Measurements from ENCODE around the gene ZNF334. TPM values are rescaled to one million over a fixed set of nuclear protein-coding genes. Genes with fewer than 3 reads are reported as not detected.

Gene ZNF334
- 9.9 TPM for polyA plus RNA-seq (2013, experiment 1 of 2)
- 11.0 TPM for polyA plus RNA-seq (2013, experiment 2 of 2)

DNA sequence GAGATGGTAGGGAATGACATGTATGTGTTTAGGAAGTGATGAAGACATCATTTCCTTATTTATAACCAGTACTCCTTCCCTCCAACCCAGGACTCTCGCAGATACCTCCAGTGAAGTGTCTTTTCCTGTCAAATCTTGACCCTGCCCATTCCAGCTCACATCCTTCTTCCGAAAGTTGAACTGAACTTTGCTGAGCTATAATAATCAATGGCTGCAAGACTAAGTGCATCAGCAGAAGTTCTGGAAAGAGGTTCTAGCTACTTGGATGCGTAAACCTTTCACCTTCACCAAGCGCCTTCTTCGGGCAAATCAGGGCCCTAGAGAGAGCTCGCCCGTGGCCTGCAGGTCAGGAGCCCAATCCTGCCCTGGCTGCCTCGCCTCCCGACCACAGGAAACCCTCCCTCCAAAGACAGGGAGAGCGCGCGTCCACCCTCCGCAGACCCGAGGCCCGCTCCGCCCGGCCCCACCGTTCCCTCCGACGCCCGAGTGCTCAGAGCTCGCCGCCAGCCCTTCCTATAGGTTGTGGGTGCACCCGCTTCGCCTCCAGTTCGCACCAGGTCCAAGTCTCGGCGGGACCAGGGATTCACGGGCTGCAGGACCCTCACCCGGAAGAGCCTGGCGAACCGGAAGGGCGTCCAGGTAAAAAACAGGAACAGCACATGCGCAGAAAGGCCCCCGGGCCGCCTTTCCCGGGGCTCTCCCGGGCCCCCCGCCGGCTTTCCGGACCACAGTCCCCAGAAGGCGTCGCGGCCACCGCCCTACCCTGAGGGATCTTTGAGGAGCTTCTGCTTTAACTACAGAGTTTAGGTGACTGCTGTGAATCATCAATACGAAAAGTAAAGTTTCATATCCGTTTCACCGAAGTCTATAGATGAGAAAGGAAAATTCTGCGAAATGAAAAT lies at the start of gene ZNF334:
ZNF334 (minus strand) TSS at position 617 of the 902 bp plus-strand sequence. CDS start 1,457 bp downstream, outside the sequence.
- Histone ChIP-seq H3K27me3 (ENCODE audit: insufficient read depth, low read length) (no peaks in the 10 kb centered on the region; the same call in 1 of the 2 replicates), H3K4me1 (ENCODE audit: insufficient read depth, low read length) (peaks cover 10% of the 10 kb centered on the region), H3K36me3 (ENCODE audit: insufficient read depth, low read length) (peaks cover 28% of the 10 kb centered on the region), H3K9ac (ENCODE audit: low read depth, low read length) (peak within 1 kb of the TSS; percentile 87), H3K4me3 (ENCODE audit: low read length) (peak within 1 kb of the TSS; percentile 84), H3K27ac (ENCODE audit: low read depth, low read length) (peak within 1 kb of the TSS; percentile 66), H3K9me3 (ENCODE audit: insufficient read depth, low read depth, low read length) (no peaks in the 10 kb centered on the region; the same call in 1 of the 2 replicates)
- WGBS: 3% methylated on average over 48 of the region's 49 CpGs

DNA sequence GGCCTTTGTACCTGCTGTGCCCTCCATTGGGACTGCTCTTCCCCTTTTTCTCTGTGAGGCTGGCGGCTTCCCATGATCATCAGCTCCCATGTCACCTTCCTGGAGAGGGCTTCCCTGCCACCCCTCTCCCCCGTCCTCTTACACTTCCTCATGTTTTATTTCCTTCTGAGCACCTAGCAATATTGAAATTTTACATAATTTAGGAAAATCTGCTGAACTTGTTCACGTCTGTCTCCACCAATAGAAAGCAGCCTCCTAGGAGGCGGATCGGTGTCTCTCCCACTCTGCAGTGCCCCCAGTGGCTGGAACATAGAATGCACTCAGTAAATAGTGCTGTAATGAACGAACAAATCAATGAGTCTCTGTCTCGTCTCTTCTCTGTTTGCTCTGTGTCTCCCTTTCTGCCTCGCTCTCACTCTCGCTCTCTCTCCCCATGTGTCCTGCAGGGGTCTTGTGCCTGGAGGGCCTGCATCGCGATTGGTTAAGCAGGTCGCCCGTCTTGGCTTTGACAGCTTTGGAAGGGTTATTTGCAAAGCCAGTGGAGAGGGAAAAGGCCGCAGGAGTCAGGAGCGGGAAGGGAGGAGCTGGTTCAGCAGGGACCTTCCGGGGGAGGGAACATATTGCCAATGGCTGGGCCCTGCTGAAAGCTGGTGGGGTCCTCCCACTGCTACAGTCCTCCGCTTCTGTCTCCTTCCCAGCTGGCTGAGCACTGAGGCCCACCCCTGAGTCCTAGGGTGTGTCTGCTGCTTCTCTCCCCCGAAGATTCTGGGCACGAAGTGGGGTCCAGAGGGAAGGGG lies 49.2 kb upstream of the ZNF334 start:
- 20% methylated on average over 19 of the region's 19 CpGs for WGBS
- Histone ChIP-seq H3K9me3 (ENCODE audit: insufficient read depth, low read depth, low read length) (no peaks in the 10 kb centered on the region), H3K4me1 (ENCODE audit: insufficient read depth, low read length) (peaks cover 19% of the 10 kb centered on the region), H3K27ac (ENCODE audit: low read depth, low read length) (peak overlapping the region; percentile 63), H3K4me3 (ENCODE audit: low read length) (peak overlapping the region; percentile 45), H3K9ac (ENCODE audit: low read depth, low read length) (peak overlapping the region; percentile 34; the same call in 1 of the 2 replicates), H3K27me3 (ENCODE audit: insufficient read depth, low read length) (no peaks in the 10 kb centered on the region), H3K36me3 (ENCODE audit: insufficient read depth, low read length) (no peaks in the 10 kb centered on the region)

DNA sequence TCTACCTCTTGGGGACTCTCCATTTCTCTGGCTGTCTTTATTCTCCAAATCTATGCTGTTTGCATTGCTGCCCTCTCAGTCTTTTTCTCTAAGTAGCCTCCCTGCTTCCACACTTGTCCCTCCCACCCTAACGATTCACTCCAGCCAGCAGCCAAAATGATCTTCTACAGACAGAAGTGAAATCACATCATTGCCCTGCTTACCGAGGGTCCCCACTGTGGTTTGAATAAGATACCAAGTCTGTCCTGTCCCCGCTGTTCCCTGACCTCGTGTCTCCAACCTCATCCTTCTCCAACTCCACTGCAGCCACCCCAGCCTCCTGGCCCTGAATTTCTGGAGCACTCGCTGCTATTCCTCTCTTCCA lies 48.6 kb upstream of the ZNF334 start:
- Histone ChIP-seq H3K4me3 (ENCODE audit: low read length) (peak overlapping the region; percentile 45), H3K27ac (ENCODE audit: low read depth, low read length) (0 out of 2 replicates have a peak overlapping the region, but pooled peaks have one; percentile 22)
- WGBS: 62% methylated on average over 5 of the region's 5 CpGs

DNA sequence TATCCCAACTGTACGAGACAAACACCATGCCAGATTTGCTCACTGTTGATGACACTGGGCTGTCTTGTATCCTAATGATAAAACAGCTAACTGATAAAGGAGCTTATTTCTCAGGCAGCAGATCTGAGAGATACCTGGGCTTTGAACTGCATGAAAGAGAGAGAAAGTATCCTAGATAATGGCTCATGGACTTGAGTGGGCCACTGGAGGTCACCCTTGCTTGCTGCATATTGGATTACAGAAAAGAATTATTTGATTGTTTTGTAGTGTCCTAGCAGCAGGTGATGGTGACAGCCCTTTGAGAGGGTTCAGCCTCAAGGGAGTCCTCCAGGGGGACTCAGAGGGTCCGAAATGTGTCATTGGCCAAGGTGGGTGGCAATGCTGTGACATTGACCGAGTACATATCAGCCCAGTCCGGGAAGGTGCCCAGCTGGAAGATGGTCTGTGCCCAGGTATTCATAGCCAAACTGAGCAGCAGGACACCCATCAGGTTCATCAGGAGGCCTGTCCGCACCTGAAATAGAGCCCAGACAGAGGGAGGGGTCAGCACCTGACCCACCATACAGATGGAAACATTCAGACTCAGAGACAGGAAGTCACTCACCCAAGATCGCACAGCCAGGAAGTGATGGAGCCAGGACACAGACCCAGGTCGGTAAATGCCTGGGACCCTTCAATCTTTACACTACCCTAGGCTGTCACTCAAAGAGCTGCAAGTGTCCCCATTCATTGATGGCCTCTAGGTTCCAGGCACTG lies 46.5 kb upstream of the ZNF334 start:
- WGBS: 93% methylated on average over 7 of the region's 7 CpGs
- H3K27me3 ChIP-seq (ENCODE audit: insufficient read depth, low read length): no peaks in the 10 kb centered on the region

More for the DNA sequence above, 48.6 kb upstream of the ZNF334 start:
- Histone ChIP-seq H3K9ac (ENCODE audit: low read depth, low read length) (no peak overlapping the region), H3K27me3 (ENCODE audit: insufficient read depth, low read length) (no peaks in the 10 kb centered on the region), H3K4me1 (ENCODE audit: insufficient read depth, low read length) (peaks cover 21% of the 10 kb centered on the region), H3K9me3 (ENCODE audit: insufficient read depth, low read depth, low read length) (no peaks in the 10 kb centered on the region), H3K36me3 (ENCODE audit: insufficient read depth, low read length) (no peaks in the 10 kb centered on the region)

DNA sequence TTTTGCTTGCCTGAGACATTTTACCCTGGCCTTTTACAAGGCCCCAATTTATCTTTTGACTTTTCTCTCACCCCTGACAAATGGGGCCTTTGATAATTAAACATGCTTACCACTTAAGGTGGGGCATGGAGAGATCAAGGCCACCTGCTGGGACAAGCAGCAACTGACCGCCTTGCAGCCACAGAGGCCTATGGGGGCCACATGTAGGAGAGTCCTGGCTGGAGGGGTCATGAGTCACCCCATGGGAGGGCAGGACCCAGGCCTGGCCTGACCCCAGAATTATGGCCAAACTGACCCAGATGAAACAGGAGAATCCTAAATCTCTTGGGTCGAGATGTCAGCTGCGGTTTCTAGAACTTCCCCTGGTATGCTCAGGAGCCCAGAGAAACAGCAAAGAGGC lies 45.6 kb upstream of the ZNF334 start:
- Histone ChIP-seq H3K9me3 (ENCODE audit: insufficient read depth, low read depth, low read length) (no peaks in the 10 kb centered on the region), H3K36me3 (ENCODE audit: insufficient read depth, low read length) (no peaks in the 10 kb centered on the region), H3K27ac (ENCODE audit: low read depth, low read length) (no peak overlapping the region), H3K4me3 (ENCODE audit: low read length) (no peak overlapping the region), H3K9ac (ENCODE audit: low read depth, low read length) (no peak overlapping the region), H3K4me1 (ENCODE audit: insufficient read depth, low read length) (peaks cover 37% of the 10 kb centered on the region), H3K27me3 (ENCODE audit: insufficient read depth, low read length) (no peaks in the 10 kb centered on the region)
- WGBS: 90% methylated on average over 3 of the region's 3 CpGs

More for the DNA sequence above, 46.5 kb upstream of the ZNF334 start:
- peaks cover 32% of the 10 kb centered on the region for H3K4me1 ChIP-seq (ENCODE audit: insufficient read depth, low read length)
- no peak overlapping the region for H3K9ac ChIP-seq (ENCODE audit: low read depth, low read length)
- H3K27ac ChIP-seq (ENCODE audit: low read depth, low read length): no peak overlapping the region
- H3K9me3 ChIP-seq (ENCODE audit: insufficient read depth, low read depth, low read length): no peaks in the 10 kb centered on the region
- no peak overlapping the region for H3K4me3 ChIP-seq (ENCODE audit: low read length)
- no peaks in the 10 kb centered on the region for H3K36me3 ChIP-seq (ENCODE audit: insufficient read depth, low read length)

DNA sequence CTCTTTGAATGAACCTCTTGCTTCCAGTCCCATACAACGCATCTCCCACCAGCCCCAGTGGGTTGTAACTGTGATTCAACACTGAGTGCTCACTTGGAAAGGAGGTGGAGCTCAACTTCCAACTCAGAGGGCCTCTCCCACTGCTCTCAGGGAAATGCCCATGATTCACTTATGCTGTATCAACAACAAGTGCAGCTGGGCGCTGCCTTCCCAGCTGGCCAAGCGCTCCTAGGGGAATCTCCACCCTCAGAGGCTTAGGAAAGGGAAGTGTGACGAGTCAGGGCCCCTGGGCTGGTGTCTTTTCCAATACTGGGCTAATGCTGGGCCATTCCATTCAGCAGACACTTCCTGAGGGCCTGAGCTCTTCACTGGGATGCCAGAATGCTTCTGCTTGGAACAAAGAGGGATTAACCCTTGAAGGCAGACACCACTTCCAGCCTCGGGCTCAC lies 45.2 kb upstream of the ZNF334 start:
- peaks cover 37% of the 10 kb centered on the region for H3K4me1 ChIP-seq (ENCODE audit: insufficient read depth, low read length)
- 75% methylated on average over 5 of the region's 5 CpGs for WGBS
- no peak overlapping the region for H3K9ac ChIP-seq (ENCODE audit: low read depth, low read length)
- no peak overlapping the region for H3K4me3 ChIP-seq (ENCODE audit: low read length)
- H3K27ac ChIP-seq (ENCODE audit: low read depth, low read length): no peak overlapping the region
- no peaks in the 10 kb centered on the region for H3K9me3 ChIP-seq (ENCODE audit: insufficient read depth, low read depth, low read length)
- no peaks in the 10 kb centered on the region for H3K36me3 ChIP-seq (ENCODE audit: insufficient read depth, low read length)
- H3K27me3 ChIP-seq (ENCODE audit: insufficient read depth, low read length): no peaks in the 10 kb centered on the region

DNA sequence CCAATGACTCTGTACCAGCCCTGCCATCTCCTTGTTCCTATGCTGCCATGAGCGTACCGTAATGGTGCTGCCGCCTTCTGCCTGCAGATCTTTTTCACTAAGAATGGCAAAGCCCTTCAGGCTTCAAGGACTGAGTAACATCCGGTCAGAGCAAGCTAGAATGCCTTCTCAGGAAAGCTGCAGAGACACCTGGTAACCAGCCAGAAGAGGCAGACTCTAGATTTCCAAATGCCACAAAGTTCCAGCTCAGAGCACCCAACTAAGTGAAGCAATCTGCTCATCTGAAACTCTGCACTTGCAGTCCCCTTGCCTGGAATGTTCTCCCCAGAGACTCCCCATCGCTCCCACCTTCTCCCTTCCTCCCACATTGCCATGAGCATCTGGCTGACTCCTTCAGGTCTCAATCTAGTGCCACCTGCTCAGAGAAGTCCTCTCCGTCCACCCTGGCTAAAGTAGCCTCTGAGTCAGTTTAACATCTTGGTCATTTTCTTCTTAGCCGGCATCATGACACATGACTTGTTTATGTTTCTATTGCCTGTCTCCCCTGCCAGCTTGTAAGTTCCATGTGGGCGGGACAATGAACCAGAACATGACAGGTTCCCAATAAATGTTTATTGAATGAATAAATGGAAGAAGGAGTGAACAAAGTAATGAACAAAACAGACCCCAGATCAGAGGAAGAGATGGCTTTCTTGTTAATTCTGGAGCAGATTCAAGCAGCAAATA lies 44.0 kb upstream of the ZNF334 start:
- no peak overlapping the region for H3K4me3 ChIP-seq (ENCODE audit: low read length)
- peaks cover 37% of the 10 kb centered on the region for H3K4me1 ChIP-seq (ENCODE audit: insufficient read depth, low read length)
- no peaks in the 10 kb centered on the region for H3K9me3 ChIP-seq (ENCODE audit: insufficient read depth, low read depth, low read length)
- H3K36me3 ChIP-seq (ENCODE audit: insufficient read depth, low read length): no peaks in the 10 kb centered on the region
- H3K27ac ChIP-seq (ENCODE audit: low read depth, low read length): no peak overlapping the region
- 89% methylated on average over 8 of the region's 8 CpGs for WGBS
- no peaks in the 10 kb centered on the region for H3K27me3 ChIP-seq (ENCODE audit: insufficient read depth, low read length)
- H3K9ac ChIP-seq (ENCODE audit: low read depth, low read length): no peak overlapping the region

DNA sequence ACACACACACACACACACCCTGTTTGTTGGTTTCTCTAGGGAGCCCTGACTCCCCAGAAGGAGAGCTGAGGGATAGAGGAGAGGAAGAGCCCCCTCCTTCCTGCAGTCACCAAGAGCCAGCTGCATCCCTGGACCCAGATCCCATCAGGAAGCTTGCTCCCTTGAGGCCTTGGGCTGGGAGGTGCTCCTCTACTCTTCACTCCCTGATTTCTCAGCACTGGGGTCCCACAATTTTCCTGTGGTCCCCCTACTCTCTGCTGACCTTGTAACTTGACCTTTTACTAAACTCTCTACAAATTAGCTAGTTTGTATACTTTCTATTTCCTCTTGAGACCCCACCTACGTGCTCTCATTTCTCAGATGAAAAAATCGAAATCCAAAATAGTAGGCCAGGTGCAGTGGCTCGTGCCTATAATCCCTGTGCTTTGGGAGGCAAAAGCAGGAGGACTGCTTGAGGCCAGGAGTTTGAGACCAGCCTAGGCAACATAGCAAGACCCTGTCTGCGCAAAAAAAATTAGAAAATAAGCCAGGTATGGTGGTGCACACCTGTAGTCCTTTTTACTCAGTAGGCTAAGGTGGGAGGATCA lies 42.1 kb upstream of the ZNF334 start:
- no peak overlapping the region; the same call in 1 of the 2 replicates for H3K27ac ChIP-seq (ENCODE audit: low read depth, low read length)
- 91% methylated on average over 4 of the region's 4 CpGs for WGBS
- no peaks in the 10 kb centered on the region for H3K27me3 ChIP-seq (ENCODE audit: insufficient read depth, low read length)
- no peak overlapping the region for H3K9ac ChIP-seq (ENCODE audit: low read depth, low read length)
- H3K4me1 ChIP-seq (ENCODE audit: insufficient read depth, low read length): peaks cover 41% of the 10 kb centered on the region
- H3K36me3 ChIP-seq (ENCODE audit: insufficient read depth, low read length): no peaks in the 10 kb centered on the region
- no peaks in the 10 kb centered on the region for H3K9me3 ChIP-seq (ENCODE audit: insufficient read depth, low read depth, low read length)
- H3K4me3 ChIP-seq (ENCODE audit: low read length): no peak overlapping the region

DNA sequence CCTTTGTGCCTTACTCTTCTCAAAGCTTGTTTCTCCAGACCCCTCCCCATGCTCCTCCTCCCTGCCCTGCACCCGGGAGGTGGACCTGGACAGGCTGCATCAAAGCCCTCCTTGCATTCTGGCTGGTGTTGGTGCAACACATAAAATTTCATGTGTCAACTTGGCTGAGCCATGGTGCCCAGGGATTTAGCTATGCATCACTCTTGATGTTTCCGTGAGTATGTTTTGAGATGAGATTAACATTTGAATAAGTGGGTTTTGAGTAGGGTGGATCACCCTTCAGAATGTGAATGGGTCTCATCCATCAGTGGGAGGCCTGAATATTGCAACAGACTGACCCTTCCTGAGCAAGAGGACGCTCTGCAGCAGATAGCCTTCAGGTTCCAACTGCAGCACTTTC lies 41.5 kb upstream of the ZNF334 start:
- 19% methylated on average over 3 of the region's 3 CpGs for WGBS
- H3K9ac ChIP-seq (ENCODE audit: low read depth, low read length): no peak overlapping the region
- H3K27me3 ChIP-seq (ENCODE audit: insufficient read depth, low read length): no peaks in the 10 kb centered on the region
- H3K4me3 ChIP-seq (ENCODE audit: low read length): no peak overlapping the region
- no peaks in the 10 kb centered on the region for H3K36me3 ChIP-seq (ENCODE audit: insufficient read depth, low read length)
- no peaks in the 10 kb centered on the region for H3K9me3 ChIP-seq (ENCODE audit: insufficient read depth, low read depth, low read length)
- H3K4me1 ChIP-seq (ENCODE audit: insufficient read depth, low read length): peaks cover 41% of the 10 kb centered on the region
- H3K27ac ChIP-seq (ENCODE audit: low read depth, low read length): peak overlapping the region; percentile 43; the same call in 1 of the 2 replicates

DNA sequence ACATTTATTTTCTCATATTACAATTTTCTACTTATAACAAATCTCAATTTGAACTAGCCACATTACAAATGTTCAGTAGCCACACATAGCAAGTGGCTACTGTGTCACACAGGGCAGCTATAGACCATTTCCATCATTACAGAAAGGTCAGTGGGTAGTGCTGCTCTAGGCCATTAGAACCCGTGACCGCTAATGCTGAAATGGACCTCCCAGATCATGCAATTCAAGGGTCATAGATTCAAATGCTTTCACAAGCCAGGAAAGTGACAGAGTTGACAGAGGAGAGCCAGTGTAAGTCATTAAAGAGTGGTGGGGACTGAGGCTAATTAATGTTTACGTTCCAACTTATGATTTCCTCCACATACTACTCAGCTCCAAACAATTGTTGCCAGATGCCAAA lies 40.6 kb upstream of the ZNF334 start:
- H3K36me3 ChIP-seq (ENCODE audit: insufficient read depth, low read length): no peaks in the 10 kb centered on the region
- H3K9ac ChIP-seq (ENCODE audit: low read depth, low read length): no peak overlapping the region
- no peaks in the 10 kb centered on the region for H3K9me3 ChIP-seq (ENCODE audit: insufficient read depth, low read depth, low read length)
- over 99% methylated on average over 3 of the region's 3 CpGs for WGBS
- peaks cover 40% of the 10 kb centered on the region for H3K4me1 ChIP-seq (ENCODE audit: insufficient read depth, low read length)
- no peaks in the 10 kb centered on the region for H3K27me3 ChIP-seq (ENCODE audit: insufficient read depth, low read length)
- no peak overlapping the region for H3K27ac ChIP-seq (ENCODE audit: low read depth, low read length)
- H3K4me3 ChIP-seq (ENCODE audit: low read length): no peak overlapping the region
